HG02571 (cell line): Measurements from ENCODE around the gene DPF1.

ENCODE experiments used
- ATAC-seq: cut with Tn5 transposase; IDR thresholded peaks from one replicate; pipeline ENCODE4 v1.9.1; 2021; ENCODE audit warnings: mild to moderate bottlenecking, moderate library complexity; ENCODE audit not compliant: unreplicated experiment

Gene DPF1

GRCh38 chr19:38202504-38202903 lies 21.5 kb downstream of the DPF1 start:
- no peak for ATAC-seq

GRCh38 chr19:38201731-38202130 lies 22.3 kb downstream of the DPF1 start:
- ATAC-seq = no peak

GRCh38 chr19:38199340-38199739 lies 24.7 kb downstream of the DPF1 start:
- ATAC-seq = no peak

DNA sequence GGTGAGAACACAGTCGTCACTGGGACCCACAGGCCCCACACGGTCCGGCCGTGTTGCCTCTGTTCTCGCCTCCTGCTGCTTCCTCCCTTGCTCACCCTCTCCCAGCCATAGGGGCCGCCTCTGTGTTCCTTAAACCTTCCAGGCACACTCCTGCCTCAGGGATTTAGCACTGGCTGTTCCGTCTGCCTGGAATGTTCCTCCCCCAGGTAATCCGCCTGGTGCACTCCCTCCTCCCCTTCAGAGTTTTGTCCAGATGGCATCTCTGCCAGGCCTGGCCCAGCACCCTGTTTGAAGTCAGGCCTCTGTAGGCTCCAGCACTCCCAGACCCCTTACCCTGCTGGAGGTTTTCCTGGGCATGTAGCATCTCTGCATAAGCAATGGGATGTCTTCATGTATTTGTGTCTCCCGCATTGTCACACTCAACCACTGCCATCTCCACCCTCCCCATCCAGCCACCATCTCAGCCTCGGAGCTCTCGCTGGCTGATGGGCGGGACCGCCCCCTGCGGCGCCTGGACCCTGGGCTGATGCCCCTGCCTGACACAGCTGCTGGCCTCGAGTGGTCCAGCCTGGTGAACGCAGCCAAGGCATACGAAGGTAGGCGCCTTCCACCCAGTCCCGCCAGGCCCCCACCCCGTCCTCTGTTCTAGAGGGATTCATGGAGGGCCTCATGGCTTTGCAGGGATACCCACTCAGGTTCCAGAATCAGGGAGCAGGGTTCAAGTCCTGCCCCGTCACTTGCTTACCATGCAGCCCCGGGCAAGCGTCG lies 25.9 kb downstream of the DPF1 start:
- ATAC-seq = no peak

- ATAC-seq = no peak
Measured at GRCh38 chr19:38196948-38197656, 26.9 kb downstream of the DPF1 start.

DNA sequence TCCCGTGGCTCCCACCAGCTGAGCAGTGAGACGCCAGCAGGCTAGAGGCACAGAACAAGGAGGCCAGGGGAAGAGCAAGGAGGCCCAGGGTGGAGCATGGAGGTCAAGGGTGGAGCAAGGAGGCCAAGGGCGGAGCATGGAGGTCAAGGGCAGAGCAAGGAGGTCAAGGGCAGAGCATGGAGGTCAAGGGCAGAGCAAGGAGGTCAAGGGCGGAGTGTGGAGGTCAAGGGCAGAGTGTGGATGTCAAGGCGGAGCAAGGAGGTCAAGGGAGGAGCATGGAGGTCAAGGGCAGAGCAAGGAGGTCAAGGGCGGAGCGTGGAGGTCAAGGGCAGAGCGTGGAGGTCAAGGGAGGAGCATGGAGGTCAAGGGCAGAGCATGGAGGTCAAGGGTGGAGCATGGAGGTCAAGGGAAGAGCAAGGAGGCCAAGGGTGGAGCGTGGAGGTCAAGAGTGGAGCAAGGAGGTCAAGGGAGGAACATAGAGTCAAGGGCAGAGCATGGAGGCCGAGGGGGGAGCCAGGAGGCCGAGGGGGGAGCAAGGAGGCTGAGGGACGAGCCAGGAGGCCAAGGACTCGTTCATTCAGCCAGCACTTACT lies 27.7 kb downstream of the DPF1 start:
- ATAC-seq = no peak

- ATAC-seq = no peak
Measured at GRCh38 chr19:38195237-38195636, 28.8 kb downstream of the DPF1 start.

DNA sequence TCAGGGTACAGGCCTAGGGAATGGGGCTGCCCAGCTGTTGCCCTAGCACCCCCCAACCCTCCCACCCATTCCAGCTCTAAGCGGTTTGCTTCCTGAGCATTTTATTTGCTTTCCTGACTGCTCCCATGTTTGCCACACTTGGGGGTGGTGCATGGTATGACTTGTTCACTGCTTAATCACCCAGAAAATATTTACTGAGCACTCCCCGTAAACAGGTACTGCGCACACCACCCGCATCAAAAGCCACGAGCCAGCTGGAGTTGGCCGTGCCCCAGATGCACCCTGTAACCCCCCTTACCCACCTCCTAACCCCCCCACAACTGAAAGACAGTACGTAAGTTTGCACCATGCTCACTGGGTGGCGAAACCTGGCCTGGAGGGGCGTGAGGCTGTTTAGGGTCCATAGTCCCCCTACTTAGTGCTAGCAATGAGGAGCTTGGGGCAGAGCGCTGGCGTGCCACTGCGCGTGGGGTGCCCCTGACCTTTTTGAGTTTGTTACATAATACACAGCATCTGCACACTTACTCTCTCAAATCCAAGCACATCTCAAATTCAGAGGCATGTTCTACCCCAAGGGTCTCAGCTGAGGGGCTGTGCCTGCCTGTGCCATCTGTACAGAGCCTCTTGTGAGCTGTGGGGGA lies 29.8 kb downstream of the DPF1 start:
- no peak for ATAC-seq

DNA sequence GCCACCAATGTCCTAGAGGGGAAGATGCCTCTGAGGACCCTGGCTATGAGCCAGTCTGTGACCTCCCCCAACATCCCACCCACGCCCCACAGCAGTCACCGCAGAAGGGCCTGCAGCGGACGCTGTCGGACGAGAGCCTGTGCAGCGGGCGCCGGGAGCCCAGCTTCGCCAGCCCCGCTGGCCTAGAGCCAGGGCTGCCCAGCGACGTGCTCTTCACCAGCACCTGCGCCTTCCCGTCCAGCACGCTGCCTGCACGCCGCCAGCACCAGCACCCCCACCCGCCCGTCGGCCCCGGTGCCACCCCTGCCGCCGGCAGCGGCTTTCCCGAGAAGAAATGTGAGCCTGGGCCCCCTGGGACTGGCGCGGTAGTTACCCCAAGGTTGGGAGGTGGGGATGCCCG lies 30.6 kb downstream of the DPF1 start:
- no peak for ATAC-seq

- no peak for ATAC-seq
Measured at GRCh38 chr19:38191747-38192146, 32.3 kb downstream of the DPF1 start.

DNA sequence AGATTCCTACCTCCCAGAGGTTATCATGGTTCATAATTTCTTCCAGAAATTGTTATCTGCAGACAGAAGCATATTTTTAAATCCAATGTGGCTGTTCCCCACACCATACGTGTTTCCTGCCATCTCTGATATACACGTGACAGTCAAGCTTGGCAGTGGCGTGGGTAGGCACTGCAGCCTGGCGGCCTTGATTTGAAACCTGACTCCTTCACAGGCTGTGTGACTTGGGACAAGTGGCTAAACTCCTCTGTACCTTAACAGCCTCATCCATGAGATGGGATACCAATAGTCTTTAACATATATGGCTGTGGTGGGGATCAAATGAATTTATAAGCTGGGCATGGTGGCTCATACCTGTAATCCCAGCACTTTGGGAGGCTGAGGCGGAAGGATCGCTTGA lies 33.2 kb downstream of the DPF1 start:
- no peak for ATAC-seq

DNA sequence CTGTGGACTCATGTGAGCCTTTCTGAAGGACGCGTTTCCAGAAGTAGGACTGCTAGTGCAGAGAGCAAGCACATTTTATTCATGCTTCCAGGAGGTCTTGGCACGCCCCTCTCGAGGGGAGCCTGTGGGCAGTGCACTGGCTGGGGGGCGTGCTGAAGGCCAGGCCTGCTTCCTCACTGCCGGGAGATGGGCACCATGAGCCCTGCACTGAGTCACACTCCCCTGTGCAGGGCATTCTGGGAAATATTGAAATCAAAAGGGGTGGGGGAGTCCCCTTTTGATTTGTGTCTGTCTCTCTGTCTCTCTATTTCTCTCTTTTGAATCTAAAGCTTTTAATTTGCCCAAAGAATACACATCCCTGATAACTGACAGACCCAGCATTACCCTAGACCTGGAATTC lies 34.0 kb downstream of the DPF1 start:
- no peak for ATAC-seq

- no peak for ATAC-seq
Measured at GRCh38 chr19:38185562-38185961, 38.5 kb downstream of the DPF1 start.

DNA sequence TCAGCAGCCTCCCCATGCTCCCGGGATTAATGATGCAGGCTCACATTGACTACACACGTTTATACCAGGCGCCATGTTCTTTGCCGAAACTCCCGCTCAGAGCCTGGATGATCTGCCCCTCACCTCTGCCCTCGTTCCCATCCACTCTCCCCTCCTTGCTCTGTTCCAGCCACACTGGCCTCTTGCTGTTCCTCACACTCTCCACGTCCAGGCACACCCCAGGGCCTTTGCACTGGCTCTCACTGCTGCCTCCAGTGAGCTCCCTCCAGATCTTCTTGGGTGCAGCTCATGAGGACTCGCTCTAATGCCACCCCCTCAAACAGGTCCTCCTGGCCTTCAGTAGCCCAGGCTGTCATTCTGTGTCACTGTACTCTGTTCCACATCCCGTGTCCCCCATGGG lies 39.2 kb downstream of the DPF1 start:
- no peak for ATAC-seq

DNA sequence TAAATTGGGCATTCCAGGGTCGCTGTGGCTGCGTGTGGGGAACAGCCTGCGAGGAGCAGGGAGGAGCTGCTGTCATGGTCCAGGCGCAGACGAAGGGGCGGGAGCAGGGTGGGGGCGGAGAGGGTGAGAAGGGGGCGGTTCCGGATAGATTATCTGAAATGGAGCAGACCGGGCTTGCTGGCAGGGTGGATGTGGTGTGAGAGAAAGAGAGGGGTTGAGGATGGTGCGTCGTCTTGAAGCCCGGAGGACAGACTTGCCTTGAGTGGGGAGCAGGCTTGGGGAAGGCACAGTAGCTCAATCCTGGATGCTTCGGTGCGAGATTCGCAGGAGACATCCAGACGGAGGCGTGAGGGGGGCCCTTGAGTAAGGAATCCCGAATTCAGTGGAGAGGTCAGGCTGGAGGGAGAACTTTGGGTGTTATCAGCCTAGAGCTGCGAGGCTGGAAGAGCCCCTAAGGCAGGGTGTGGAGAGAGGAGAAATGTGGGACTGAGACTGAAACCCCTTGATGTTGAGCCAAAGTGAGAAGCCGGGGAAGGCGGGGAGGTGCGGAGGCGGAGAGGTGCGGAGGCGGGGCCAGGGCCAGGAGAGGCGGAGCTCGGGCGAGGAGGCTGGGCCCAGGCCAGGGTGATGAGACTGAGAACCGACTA lies 40.6 kb downstream of the DPF1 start:
- ATAC-seq = no peak

DNA sequence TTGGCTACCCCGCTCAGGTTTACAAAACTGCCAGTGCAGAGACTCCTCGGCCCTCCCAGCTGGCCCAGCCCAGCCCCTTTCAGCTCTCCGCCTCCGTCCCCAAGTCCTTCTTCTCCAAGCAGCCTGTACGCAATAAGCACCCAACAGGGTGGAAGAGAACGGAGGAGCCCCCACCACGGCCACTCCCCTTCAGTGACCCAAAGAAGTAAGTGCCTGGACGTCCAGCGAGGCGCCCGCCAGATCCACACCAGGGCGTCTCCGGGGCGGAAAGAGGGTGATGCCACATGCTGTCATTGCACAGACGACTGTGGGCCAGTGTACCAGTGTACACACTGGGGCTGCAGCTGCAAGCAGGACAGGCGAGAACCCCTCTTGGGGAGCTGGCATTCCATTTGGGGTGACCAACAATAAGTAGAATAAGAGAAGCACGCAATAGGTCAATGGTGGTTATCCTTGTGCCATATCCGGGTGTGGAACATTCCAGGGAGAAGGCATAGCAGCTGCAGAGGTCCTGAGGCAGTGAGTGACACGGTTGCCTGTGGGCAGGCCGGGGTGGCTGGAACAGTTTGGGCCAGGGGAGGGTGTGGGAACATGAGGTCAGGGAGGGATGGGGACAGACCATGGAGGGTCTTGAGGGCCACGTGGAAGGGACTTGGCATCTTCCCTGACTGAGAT lies 41.3 kb downstream of the DPF1 start:
- ATAC-seq = no peak

GRCh38 chr19:38180071-38180470 lies 44.0 kb downstream of the DPF1 start:
- no peak for ATAC-seq

DNA sequence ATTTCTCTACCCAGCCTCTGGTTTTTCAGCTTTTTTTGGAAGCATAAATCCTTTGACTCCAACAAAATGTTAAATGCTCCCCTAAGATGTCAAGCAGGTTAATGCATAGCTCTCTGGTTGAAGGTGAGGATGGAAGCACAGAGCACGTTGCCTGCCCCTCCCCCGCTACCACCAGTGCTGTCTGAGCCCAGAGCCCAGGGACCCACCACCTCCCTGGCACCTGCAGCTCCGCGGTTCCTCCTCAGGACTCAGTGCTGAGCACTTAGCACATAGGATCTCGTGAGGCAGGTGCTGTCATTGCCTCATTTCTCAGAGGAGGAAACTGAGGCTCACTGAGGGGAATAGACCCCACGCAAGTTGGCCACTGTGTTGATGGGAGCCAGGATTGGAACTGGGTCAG lies 48.6 kb downstream of the DPF1 start:
- no peak for ATAC-seq

DNA sequence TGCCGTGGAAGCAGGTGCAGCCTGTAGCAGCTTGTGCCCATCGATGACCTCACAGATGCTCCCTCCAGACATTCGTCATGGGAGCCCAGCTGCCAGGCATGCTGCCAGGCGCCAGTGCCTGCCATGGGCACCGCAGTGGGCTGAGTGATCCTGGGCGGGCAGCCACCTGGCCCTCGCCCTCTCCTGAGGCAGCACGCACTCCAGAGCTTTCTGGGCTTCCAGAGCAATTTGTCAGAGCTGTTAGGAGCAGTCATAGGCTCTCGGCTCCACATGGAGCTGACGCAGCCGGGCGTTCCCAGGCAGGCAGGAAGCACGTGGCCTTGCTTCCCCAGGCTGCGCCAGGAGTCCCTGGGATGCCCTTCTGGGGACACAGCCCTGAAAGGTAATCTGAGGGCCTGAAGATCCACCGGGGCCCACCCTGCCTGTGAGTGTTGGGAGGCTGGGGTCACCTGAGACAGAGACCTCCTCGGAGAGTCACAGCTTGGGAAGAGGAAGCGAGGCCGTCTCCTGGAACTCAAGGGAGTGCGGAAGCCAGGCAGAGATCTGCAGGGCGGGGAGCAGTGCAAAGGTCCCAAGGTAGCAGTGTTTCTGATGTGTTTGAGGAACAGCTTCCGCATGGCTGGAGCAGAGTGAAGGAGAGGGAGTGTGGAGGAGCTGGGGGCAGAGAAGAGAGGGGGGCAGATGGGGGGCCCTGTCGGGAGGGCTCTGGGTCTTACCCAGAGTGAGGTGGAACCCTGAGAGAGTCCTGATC lies 50.6 kb downstream of the DPF1 start:
- ATAC-seq = no peak

- no peak for ATAC-seq
Measured at GRCh38 chr19:38172001-38172400, 52.0 kb downstream of the DPF1 start.
